HG03097 (cell line): ENCODE results near the gene NEURL1.
"Not testable (repeated sequence)": the region's sequence is repeated elsewhere in the genome, so short reads cannot be mapped to it uniquely, and the experiment has no call there.

Experiments
- ATAC-seq: cut with Tn5 transposase; IDR thresholded peaks from one replicate; pipeline ENCODE4 v1.9.1; 2021; ENCODE audit not compliant: unreplicated experiment, low FRiP score

NEURL1 gene

GRCh38 chr10:103492655-103493261 lies 747 bp upstream of the NEURL1 start:
- ATAC-seq = no peak

- ATAC-seq = no peak
Observed at GRCh38 chr10:103493916-103494877, 692 bp downstream of the NEURL1 start.

GRCh38 chr10:103495321-103495720 lies 1.8 kb downstream of the NEURL1 start:
- no peak for ATAC-seq

GRCh38 chr10:103497161-103497915 lies 3.8 kb downstream of the NEURL1 start:
- ATAC-seq = no peak

GRCh38 chr10:103498936-103499638 lies 5.6 kb downstream of the NEURL1 start:
- ATAC-seq = no peak

GRCh38 chr10:103499881-103500280 lies 6.4 kb downstream of the NEURL1 start:
- no peak for ATAC-seq

GRCh38 chr10:103500481-103500880 lies 7.0 kb downstream of the NEURL1 start:
- ATAC-seq = no peak

GRCh38 chr10:103501186-103501585 lies 7.7 kb downstream of the NEURL1 start:
- ATAC-seq = no peak

GRCh38 chr10:103502849-103503660 lies 9.6 kb downstream of the NEURL1 start:
- no peak for ATAC-seq

- not testable (repeated sequence) for ATAC-seq
Observed at GRCh38 chr10:103503777-103504176, 10.3 kb downstream of the NEURL1 start.

GRCh38 chr10:103504181-103504783 lies 10.8 kb downstream of the NEURL1 start:
- ATAC-seq = no peak

- no peak for ATAC-seq
Observed at GRCh38 chr10:103506061-103506460, 12.6 kb downstream of the NEURL1 start.

GRCh38 chr10:103507235-103508191 lies 14.0 kb downstream of the NEURL1 start:
- no peak for ATAC-seq

- no peak for ATAC-seq
Observed at GRCh38 chr10:103510046-103510685, 16.7 kb downstream of the NEURL1 start.

GRCh38 chr10:103510791-103511752 lies 17.6 kb downstream of the NEURL1 start:
- ATAC-seq = no peak

- no peak for ATAC-seq
Observed at GRCh38 chr10:103512166-103512565, 18.7 kb downstream of the NEURL1 start.
